ENCODE results near the gene SLFNL1.

DNA sequence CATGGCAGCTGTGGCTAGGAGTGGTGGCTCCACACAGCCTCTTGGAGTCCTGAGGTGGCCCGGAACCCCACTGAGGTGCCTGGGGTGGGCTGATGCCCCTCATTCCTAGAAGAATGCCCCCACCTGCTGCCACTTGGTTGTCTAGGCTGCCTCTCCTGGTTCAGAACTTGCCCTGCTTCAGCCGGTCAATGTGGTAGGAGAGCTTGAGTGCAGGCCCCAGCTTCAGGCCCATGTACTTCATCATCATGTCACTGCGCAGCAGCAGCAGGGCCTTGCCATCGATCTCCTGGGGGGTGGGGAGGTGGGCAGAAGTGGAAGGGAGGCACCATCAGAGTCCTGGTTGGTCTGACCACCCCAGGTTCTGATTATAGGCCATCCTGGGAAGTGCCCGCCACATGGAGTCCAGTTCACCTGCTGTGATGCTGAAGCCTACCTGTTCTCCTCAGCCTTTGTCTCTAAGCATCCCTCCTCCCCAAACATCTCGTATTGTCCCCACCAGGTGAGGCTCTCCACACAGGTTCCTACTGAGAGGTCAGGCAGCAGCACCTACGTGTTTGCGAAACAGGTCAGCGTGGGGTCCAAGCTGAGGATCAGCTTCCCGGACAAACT is 6.6 kb upstream of the SLFNL1 start:
- no peak for TF ChIP-seq EZH2 (IDR thresholded peaks at IDR 0.05; ENCODE audit: borderline replicate concordance, low read depth, low read length, poor library complexity, severe bottlenecking)
- TF ChIP-seq, protein P1, sequence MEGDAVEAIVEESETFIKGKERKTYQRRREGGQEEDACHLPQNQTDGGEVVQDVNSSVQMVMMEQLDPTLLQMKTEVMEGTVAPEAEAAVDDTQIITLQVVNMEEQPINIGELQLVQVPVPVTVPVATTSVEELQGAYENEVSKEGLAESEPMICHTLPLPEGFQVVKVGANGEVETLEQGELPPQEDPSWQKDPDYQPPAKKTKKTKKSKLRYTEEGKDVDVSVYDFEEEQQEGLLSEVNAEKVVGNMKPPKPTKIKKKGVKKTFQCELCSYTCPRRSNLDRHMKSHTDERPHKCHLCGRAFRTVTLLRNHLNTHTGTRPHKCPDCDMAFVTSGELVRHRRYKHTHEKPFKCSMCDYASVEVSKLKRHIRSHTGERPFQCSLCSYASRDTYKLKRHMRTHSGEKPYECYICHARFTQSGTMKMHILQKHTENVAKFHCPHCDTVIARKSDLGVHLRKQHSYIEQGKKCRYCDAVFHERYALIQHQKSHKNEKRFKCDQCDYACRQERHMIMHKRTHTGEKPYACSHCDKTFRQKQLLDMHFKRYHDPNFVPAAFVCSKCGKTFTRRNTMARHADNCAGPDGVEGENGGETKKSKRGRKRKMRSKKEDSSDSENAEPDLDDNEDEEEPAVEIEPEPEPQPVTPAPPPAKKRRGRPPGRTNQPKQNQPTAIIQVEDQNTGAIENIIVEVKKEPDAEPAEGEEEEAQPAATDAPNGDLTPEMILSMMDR (conservative IDR thresholded peaks at IDR 0.05; ENCODE audit: low read depth, low read length) = no peak
